ENCODE data around the gene SLC27A2. TPM values are rescaled to one million over a fixed set of nuclear protein-coding genes. Genes with fewer than 3 reads are reported as not detected.

Gene SLC27A2
- total RNA-seq, 1 donor from 2014 or later: not detected

GRCh38 chr15:50275091-50275490, 93.1 kb downstream of the SLC27A2 start:
- TF ChIP-seq CTCF (IDR thresholded peaks at IDR 0.05): no peak
- peaks cover 2% of the 10 kb centered on the region for H3K27me3 Mint-ChIP-seq (ENCODE audit: unreplicated experiment)
- no peaks in the 10 kb centered on the region for H3K9me3 Mint-ChIP-seq (ENCODE audit: unreplicated experiment)
- no peaks in the 10 kb centered on the region for H3K36me3 Mint-ChIP-seq (ENCODE audit: unreplicated experiment)
- peaks cover 14% of the 10 kb centered on the region for H3K4me1 Mint-ChIP-seq (ENCODE audit: unreplicated experiment)
- no peak for DNase-seq (ENCODE audit: extremely low spot score, unreplicated experiment)
- no peak overlapping the region for H3K27ac Mint-ChIP-seq (ENCODE audit: unreplicated experiment)
- H3K4me3 Mint-ChIP-seq (ENCODE audit: unreplicated experiment): no peak overlapping the region

- DNase-seq (ENCODE audit: extremely low spot score, unreplicated experiment): no peak
- Mint-ChIP-seq H3K27ac (ENCODE audit: unreplicated experiment) (no peak overlapping the region), H3K4me1 (ENCODE audit: unreplicated experiment) (peaks cover 14% of the 10 kb centered on the region), H3K27me3 (ENCODE audit: unreplicated experiment) (no peaks in the 10 kb centered on the region), H3K4me3 (ENCODE audit: unreplicated experiment) (no peak overlapping the region), H3K9me3 (ENCODE audit: unreplicated experiment) (no peaks in the 10 kb centered on the region), H3K36me3 (ENCODE audit: unreplicated experiment) (no peaks in the 10 kb centered on the region)
- no peak for TF ChIP-seq CTCF (IDR thresholded peaks at IDR 0.05)
Observed at GRCh38 chr15:50275908-50276307, 93.9 kb downstream of the SLC27A2 start.

- no peak for DNase-seq (ENCODE audit: extremely low spot score, unreplicated experiment)
- Mint-ChIP-seq H3K9me3 (ENCODE audit: unreplicated experiment) (no peaks in the 10 kb centered on the region), H3K36me3 (ENCODE audit: unreplicated experiment) (no peaks in the 10 kb centered on the region), H3K4me3 (ENCODE audit: unreplicated experiment) (no peak overlapping the region), H3K27me3 (ENCODE audit: unreplicated experiment) (no peaks in the 10 kb centered on the region), H3K27ac (ENCODE audit: unreplicated experiment) (peak overlapping the region; percentile 5), H3K4me1 (ENCODE audit: unreplicated experiment) (peaks cover 14% of the 10 kb centered on the region)
- TF ChIP-seq CTCF (IDR thresholded peaks at IDR 0.05): no peak
Observed at GRCh38 chr15:50277370-50277769, 95.4 kb downstream of the SLC27A2 start.

GRCh38 chr15:50278496-50278895, 96.5 kb downstream of the SLC27A2 start:
- H3K27ac Mint-ChIP-seq (ENCODE audit: unreplicated experiment): no peak overlapping the region
- no peak for TF ChIP-seq CTCF (IDR thresholded peaks at IDR 0.05)
- H3K4me1 Mint-ChIP-seq (ENCODE audit: unreplicated experiment): peaks cover 14% of the 10 kb centered on the region
- no peak for DNase-seq (ENCODE audit: extremely low spot score, unreplicated experiment)
- H3K36me3 Mint-ChIP-seq (ENCODE audit: unreplicated experiment): no peaks in the 10 kb centered on the region
- H3K4me3 Mint-ChIP-seq (ENCODE audit: unreplicated experiment): no peak overlapping the region
- no peaks in the 10 kb centered on the region for H3K27me3 Mint-ChIP-seq (ENCODE audit: unreplicated experiment)
- H3K9me3 Mint-ChIP-seq (ENCODE audit: unreplicated experiment): no peaks in the 10 kb centered on the region

GRCh38 chr15:50280271-50280670, 98.3 kb downstream of the SLC27A2 start:
- Mint-ChIP-seq H3K4me3 (ENCODE audit: unreplicated experiment) (no peak overlapping the region), H3K36me3 (ENCODE audit: unreplicated experiment) (peaks cover 4% of the 10 kb centered on the region), H3K4me1 (ENCODE audit: unreplicated experiment) (peaks cover 14% of the 10 kb centered on the region), H3K27ac (ENCODE audit: unreplicated experiment) (no peak overlapping the region), H3K27me3 (ENCODE audit: unreplicated experiment) (no peaks in the 10 kb centered on the region), H3K9me3 (ENCODE audit: unreplicated experiment) (no peaks in the 10 kb centered on the region)
- no peak for TF ChIP-seq CTCF (IDR thresholded peaks at IDR 0.05)
- DNase-seq (ENCODE audit: extremely low spot score, unreplicated experiment): no peak

Data from osteocyte (in vitro differentiated cells).